Body of pancreas (tissue), 4 donors: ENCODE results near the gene CCDC110. TPM values are rescaled to one million over a fixed set of nuclear protein-coding genes. Genes with fewer than 3 reads are reported as not detected.
A peak's percentile ranks its signal among the peaks of the same experiment; 100 is the strongest.

Experiments used
- ATAC-seq: fragments of 150-250 bp; one replicate; pipeline ENCODE4 v1.9.1; 2016
- DNase-seq, 4 donors: peaks; one replicate each; pipeline ENCODE4 v3.0.0-alpha.2; 2019
- H3K27ac ChIP-seq, 4 donors: fragments of 200-600 bp; sonication (generic); 1 replicate in 3 of 4; 2 replicates in 1 of 4; pipeline versions ENCODE4 v1.5.1 to v1.6.1; 2016 to 2019; ENCODE audit warnings: mild to moderate bottlenecking in 1 of 4, mixed read lengths in 1 of 4, moderate library complexity in 1 of 4
- H3K27me3 ChIP-seq, 2 donors: fragments of 200-600 bp; sonication (generic); one replicate each; pipeline ENCODE4 v1.6.0; 2016; ENCODE audit warnings: mild to moderate bottlenecking in 1 of 2
- H3K36me3 ChIP-seq, 2 donors: fragments of 200-600 bp; sonication (generic); replicated peaks in 1 of 2; 2 replicates each; pipeline ENCODE4 v1.5.1; 2016; ENCODE audit warnings: low read depth in 2 of 2; ENCODE audit not compliant: insufficient read depth in 1 of 2
- H3K4me1 ChIP-seq: fragments of 200-600 bp; sonication (generic); one replicate; pipeline ENCODE4 v1.6.0; 2016
- H3K4me3 ChIP-seq, 2 donors: fragments of 200-600 bp; sonication (generic); 1 replicate in 1 of 2; 2 replicates in 1 of 2; pipeline ENCODE4 v1.5.1; 2016 to 2019
- H3K9me3 ChIP-seq, 3 donors: fragments of 200-600 bp; sonication (generic); 1 replicate in 2 of 3; 2 replicates in 1 of 3; pipeline ENCODE4 v1.5.1; 2016
- CTCF ChIP-seq, 7 experiments: fragments of 450-650 bp in 4 of 7; fragments of 200-600 bp in 3 of 7; sonication (generic) in 3 of 7; IDR thresholded peaks; one replicate each; pipeline ENCODE4 v1.5.1; 2016 to 2019; ENCODE audit warnings: antibody characterized with exemption in 7 of 7
- POLR2A ChIP-seq, 3 donors: fragments of 450-650 bp; IDR thresholded peaks; one replicate each; pipeline ENCODE4 v1.6.1; 2016; ENCODE audit warnings: antibody characterized with exemption in 3 of 3, mild to moderate bottlenecking in 2 of 3
- WGBS, 2 donors: methylation state at CpG; one replicate each; pipeline ENCODE4 v1.1.5; 2017; 5-methylcytosine and 5-hydroxymethylcytosine counted together
- intact Hi-C: fragments of 100-400 bp; cut with DNase I; formaldehyde crosslinking; loops from one replicate; pipeline ENCODE4 v1.15.1; 2023
- total RNA-seq, 2 donors: library from RNA; depleted of rRNA; stranded (reverse); fragments of >200 nt; gene quantifications; one replicate each; pipeline ENCODE4 v1.1.0, GENCODE V29; 2016

The CCDC110 gene
- total RNA-seq, 2 donors from 2014 or later = 15.3 to 20.1 TPM

- DNase-seq (peak; percentile 40 to 66 (median 52)), ATAC-seq (peak; percentile 90)
- intact Hi-C loops = no loop called here
- Histone ChIP-seq H3K9me3 (no peaks in the 10 kb centered on the region), H3K4me3 (no peak overlapping the region), H3K36me3 (no peaks in the 10 kb centered on the region), H3K27me3 (no peaks in the 10 kb centered on the region), H3K4me1 (peaks cover 13% of the 10 kb centered on the region), H3K27ac (peak overlapping the region in 1 of 4 donors; percentile 49)
- 24 to 30% methylated on average over 3 of the region's 3 CpGs for WGBS, 2 donors
- peak in 3 of 7 experiments; percentile 20 to 38 (median 29) for TF ChIP-seq CTCF (IDR thresholded peaks at IDR 0.05)
- TF ChIP-seq POLR2A (IDR thresholded peaks at IDR 0.05) = no peak
Measured at GRCh38 chr4:185457136-185457535, 14.4 kb downstream of the CCDC110 start.

GRCh38 chr4:185456131-185456530 lies 15.4 kb downstream of the CCDC110 start:
- Histone ChIP-seq H3K4me3 (no peak overlapping the region), H3K27me3 (no peaks in the 10 kb centered on the region), H3K4me1 (peaks cover 13% of the 10 kb centered on the region), H3K27ac (no peak overlapping the region), H3K9me3 (no peaks in the 10 kb centered on the region), H3K36me3 (no peaks in the 10 kb centered on the region)
- DNase-seq (no peak), ATAC-seq (no peak)
- 26 to 38% methylated on average over 2 of the region's 2 CpGs for WGBS, 2 donors
- TF ChIP-seq CTCF (IDR thresholded peaks at IDR 0.05) (no peak), POLR2A (IDR thresholded peaks at IDR 0.05) (no peak)
- intact Hi-C loops = no loop called here

GRCh38 chr4:185445209-185445608 lies 26.3 kb downstream of the CCDC110 start:
- Histone ChIP-seq H3K4me3 (no peak overlapping the region), H3K9me3 (no peaks in the 10 kb centered on the region), H3K36me3 (no peaks in the 10 kb centered on the region), H3K27ac (no peak overlapping the region), H3K4me1 (no peaks in the 10 kb centered on the region), H3K27me3 (no peaks in the 10 kb centered on the region)
- ATAC-seq (no peak), DNase-seq (no peak)
- WGBS, 2 donors = 88 to 96% methylated on average over 2 of the region's 2 CpGs
- TF ChIP-seq POLR2A (IDR thresholded peaks at IDR 0.05) (no peak), CTCF (IDR thresholded peaks at IDR 0.05) (no peak)
- intact Hi-C loops = no loop called here

GRCh38 chr4:185441479-185441878 lies 30.1 kb downstream of the CCDC110 start:
- H3K27me3 ChIP-seq = no peaks in the 10 kb centered on the region
- H3K36me3 ChIP-seq = no peaks in the 10 kb centered on the region
- TF ChIP-seq CTCF (IDR thresholded peaks at IDR 0.05) (no peak), POLR2A (IDR thresholded peaks at IDR 0.05) (no peak)
- H3K27ac ChIP-seq = no peak overlapping the region
- DNase-seq (no peak), ATAC-seq (no peak)
- no peaks in the 10 kb centered on the region for H3K4me1 ChIP-seq
- no peaks in the 10 kb centered on the region for H3K9me3 ChIP-seq
- WGBS, 2 donors = 90 to 92% methylated on average over 2 of the region's 2 CpGs
- intact Hi-C loops = no loop called here
- H3K4me3 ChIP-seq = no peak overlapping the region

GRCh38 chr4:185437809-185438208 lies 33.7 kb downstream of the CCDC110 start:
- intact Hi-C loops = no loop called here
- Histone ChIP-seq H3K36me3 (no peaks in the 10 kb centered on the region), H3K4me3 (no peak overlapping the region), H3K4me1 (no peaks in the 10 kb centered on the region), H3K27ac (no peak overlapping the region), H3K27me3 (no peaks in the 10 kb centered on the region), H3K9me3 (no peaks in the 10 kb centered on the region)
- ATAC-seq (no peak), DNase-seq (no peak)
- TF ChIP-seq CTCF (IDR thresholded peaks at IDR 0.05) = no peak
